ENCODE results near the gene UMODL1.

Gene UMODL1

DNA sequence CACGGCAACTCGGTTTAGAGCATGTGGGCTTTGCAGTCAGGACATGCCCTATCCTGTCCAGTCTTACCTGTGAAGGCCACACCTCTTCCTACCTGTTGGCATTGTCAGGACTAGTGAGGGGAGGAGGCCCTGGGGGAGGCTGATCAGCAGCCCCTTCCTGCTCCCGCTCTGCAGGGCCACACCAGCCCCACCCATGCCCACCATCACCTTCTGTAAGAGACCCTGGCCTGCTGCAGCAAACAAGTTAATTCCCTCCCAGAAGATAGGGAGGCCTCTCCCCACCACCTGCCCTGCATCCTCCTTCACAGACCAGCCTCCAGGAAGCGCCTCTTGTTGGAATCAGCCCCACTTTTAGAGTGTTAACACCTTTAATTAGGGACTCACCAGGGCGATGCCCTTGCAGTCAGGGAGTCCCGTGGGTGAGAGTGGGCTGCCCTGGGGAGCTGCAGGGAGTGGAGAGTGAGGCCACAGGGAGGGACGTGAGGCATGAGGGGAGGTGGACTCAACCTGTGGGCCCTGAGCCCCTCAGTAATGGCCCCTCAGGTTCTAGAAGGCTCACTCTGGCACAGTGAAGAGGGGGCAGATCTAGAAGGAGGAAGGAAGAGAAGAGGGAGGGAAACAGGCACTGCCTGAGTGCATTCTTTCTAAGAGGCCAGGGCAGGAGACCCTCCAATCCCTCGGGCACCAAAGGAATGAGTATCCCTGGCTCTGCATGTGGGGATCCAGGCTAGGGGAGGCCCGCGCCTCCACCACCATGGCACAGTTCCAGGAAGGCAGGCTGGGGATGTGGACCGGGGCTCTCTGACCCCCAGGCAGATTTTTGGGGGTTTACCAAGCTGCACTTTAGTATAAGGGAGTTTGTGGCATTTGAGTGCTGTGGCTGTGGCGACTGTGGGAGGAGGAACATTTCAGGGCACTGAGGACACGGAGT is 8.2 kb downstream of the UMODL1 start:
- DNase-seq (ENCODE audit: low read depth), result no peak

- no peak for DNase-seq (ENCODE audit: low read depth)
Observed at GRCh38 chr21:42079939-42080787, 9.0 kb downstream of the UMODL1 start.

DNA sequence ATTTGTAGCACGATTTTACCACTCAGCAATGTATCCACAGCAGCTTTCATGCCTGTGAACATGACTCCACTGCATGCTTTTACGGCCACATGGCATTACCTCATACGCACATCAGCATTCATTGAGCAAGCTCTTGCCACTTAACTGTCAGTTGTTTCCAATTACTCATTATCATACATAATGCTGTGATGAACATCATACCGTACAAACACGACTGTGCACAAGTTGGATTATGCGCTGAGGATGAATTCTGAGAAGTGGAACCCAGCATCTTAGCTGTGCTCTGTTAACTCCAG is 9.6 kb downstream of the UMODL1 start:
- DNase-seq (ENCODE audit: low read depth), result no peak

- DNase-seq (ENCODE audit: low read depth), result no peak
Observed at GRCh38 chr21:42081138-42081537, 10.0 kb downstream of the UMODL1 start.

DNA sequence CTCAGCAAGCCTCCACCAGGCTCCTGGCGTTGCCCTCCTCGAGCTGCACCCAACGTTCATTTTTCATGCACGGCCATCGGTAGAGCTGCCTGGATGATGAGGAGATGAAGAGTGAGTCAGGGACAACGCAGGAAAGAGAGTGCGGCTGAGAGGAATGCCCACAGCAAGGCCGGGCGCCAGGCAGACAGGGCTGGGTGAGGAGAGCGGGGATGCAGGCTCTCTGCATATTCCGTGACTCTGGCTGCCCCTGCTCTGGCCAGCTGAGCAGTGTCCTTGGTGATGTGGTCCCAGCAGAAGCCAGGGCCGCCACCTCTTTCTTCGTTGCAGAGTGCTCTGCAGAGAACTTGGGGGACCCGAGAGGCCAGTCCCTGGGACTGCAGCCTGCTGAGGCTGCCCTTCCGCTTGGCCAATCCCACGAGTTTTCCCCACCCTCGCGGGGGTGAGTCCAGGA is 10.8 kb downstream of the UMODL1 start:
- DNase-seq (ENCODE audit: low read depth), result no peak

DNA sequence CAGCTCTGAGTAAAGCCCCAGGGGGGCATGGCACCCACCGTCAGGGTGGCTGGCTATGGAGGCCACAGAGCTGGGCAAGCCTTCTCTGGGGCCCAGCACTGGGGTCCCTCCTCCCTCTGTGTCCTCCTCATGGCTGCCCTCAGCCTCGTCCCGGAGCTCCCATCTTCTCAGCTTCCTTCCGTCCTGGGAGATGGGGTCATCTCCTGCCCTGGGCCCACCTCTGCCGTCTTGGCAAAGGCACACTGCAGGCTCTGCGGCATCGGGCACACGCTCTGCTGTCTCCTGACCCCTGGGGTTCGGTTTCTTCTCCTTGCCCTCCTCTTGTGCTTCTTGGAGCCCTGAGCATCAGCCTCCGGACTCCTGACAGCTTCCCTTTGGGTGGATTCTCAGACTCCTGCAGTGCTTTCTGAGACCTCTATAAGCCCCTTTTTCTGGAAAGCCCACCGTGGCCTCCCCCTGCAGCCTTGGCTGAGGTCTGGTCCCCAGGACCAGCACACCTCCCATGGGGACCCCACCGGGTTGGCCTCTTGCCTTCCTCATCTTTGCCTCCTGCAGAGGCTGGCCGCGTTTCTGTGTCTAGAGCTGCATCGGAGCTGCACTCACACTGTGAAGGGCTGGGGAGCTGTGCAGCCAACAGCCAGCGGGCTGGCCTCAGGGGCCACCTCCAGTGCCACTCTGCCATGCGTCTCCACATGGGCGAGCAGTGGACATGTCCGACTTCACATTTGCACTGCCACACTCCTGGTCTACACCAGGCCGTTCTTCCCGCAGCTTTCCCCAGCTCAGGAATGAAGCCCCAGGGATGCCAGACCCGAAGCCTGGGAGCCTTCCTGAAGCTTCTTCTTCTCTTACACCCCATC is 11.6 kb downstream of the UMODL1 start:
- DNase-seq (ENCODE audit: low read depth), result no peak

- no peak for DNase-seq (ENCODE audit: low read depth)
Observed at GRCh38 chr21:42083361-42083690, 12.2 kb downstream of the UMODL1 start.

GRCh38 chr21:42084079-42084478 is 13.0 kb downstream of the UMODL1 start:
- DNase-seq (ENCODE audit: low read depth), result no peak

DNA sequence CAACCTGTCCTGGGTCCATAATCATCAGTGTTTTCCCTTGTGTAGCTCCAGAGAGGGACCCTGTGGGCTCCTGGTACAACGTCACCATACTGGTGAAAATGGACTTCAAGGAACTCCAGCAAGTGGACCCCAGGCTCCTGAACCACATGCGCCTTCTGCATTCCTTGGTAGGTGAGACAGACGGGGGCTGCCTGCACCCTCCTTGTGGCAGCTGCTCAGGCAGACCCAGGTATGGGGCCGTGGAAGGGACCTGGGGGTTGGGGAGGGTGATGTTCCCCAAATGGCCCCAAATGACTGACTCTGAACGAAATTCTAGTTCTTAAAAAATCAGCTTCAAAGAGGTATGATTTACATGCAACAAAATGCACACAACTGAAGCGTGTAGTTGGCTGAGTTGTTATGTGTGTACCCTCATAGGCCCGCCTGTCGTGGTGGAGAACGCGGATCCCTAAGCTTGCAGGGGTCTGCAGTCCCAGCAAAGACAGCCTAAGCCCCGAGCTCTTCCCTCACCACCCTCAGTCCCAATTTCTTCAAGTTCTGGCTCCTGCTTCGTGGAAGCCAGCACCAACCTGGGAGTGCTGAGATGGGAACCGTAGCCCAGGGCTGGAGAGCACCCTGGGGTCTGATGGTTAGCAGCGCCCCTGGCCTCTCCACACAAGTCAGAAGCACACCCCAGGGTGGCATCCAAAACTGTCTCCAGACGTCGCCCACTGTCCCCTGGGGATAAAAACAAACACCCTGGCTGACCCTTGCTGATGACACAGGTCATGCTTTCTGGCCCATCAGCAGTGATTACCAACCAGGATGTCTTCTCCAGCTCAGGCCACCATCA is 14.3 kb downstream of the UMODL1 start:
- DNase-seq (ENCODE audit: low read depth), result no peak

GRCh38 chr21:42086969-42087368 is 15.9 kb downstream of the UMODL1 start:
- DNase-seq (ENCODE audit: low read depth), result no peak

DNA sequence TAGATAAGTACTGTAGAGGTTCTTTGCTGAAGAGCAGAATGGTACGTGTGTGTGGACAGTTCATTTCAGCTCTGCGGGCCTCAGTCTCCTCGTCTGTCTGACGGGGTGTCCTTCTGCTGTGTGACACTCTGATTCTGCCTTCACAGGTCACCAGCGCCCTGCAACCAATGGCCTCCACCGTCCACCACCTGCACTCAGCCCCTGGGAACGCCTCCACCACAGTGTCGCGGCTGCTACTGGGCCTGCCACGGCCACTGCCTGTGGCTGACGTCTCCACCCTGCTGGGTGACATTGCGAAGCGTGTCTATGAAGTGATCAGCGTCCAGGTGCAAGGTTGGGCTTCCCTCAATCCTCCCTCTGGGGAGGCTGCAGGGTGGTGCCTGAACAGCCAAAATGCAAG is 17.0 kb downstream of the UMODL1 start:
- DNase-seq (ENCODE audit: low read depth), result no peak

GRCh38 chr21:42088658-42089057 is 17.5 kb downstream of the UMODL1 start:
- no peak for DNase-seq (ENCODE audit: low read depth)

DNA sequence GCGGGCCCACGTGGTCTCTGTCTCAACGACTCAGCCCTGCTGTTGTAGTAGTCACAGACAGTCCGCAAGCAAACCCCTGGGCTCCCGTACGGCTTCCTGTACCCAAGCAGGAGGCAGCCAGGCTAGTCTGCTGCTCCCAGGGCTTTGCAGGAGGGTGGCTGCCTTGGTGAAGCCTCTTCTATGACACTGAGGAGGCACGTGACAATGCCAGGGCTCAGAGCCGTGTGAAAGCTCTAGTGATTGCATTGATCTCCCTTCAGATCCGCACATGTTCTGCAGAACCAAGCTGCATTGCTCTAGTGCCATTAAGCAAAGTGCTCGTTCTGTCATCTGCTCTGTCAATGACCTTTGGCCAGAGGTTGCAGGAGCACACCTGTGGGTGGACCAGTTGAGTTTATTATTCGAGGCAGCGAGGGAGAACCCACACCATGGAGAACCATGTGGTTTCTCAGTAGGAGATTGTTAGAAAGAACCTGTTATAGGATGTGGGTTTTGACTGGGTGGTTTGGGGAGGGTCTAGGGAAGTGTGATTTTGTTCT is 18.0 kb downstream of the UMODL1 start:
- DNase-seq (ENCODE audit: low read depth), result no peak

DNA sequence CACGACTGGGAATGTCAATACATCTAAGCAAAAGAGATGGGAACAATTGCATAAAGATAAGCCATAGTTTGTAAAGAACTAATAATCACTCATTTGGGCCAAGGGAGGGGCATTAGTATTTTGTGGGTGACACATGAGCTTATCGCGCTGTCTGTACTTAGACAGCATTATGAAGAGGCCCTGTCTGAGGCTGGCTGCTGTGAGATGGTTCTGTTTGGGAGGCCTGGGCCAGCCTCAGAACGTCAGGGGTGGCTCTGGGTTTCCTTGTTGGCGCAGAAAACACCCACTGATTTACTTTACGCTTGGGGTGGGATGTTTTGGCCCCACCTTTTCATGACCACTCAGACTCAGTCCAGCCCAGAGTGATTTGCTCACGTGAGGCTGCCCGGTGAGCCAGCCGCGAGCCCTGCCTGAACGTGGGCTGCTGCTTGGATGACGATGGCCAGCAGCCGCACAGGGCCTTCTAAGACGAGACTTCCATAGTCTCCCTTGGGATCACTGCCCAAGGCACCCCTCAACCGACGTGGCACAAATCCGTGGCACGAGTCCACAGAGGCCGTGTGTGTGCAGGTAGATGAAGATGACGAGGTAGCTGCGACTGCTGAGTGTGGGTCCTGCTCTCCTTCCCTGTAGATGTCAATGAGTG is 18.7 kb downstream of the UMODL1 start:
- DNase-seq (ENCODE audit: low read depth), result no peak

DNA sequence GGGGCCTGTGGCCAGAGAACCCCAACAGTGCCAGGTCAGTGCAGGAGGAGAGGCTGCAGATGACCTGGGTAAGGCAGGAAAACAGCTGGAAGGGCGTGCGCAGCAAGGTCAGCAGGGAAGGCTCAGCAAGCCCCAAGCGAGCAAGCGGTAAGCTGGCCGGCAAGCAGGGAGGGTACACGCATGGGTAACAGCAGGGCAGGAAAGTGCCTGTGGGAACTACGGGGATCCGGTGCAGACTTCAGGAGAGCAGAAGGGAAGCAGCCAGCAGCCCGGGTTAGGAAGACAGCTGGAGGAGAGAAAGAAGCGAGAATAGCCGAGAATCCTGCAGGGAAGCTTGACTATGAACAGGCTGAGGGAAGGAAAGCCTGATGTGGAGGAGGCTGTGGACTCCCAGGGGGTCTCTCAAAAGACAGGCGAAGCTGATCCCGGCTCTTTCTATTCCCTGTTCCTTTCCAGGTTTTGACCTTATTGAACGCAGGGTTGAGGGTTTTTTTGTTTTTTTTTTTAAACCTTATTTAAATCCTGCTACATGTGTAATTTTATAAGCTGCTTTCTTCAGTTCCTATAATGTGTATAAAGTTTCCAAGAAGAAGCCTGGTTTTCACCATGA is 20.9 kb downstream of the UMODL1 start:
- DNase-seq (ENCODE audit: low read depth), result no peak

DNA sequence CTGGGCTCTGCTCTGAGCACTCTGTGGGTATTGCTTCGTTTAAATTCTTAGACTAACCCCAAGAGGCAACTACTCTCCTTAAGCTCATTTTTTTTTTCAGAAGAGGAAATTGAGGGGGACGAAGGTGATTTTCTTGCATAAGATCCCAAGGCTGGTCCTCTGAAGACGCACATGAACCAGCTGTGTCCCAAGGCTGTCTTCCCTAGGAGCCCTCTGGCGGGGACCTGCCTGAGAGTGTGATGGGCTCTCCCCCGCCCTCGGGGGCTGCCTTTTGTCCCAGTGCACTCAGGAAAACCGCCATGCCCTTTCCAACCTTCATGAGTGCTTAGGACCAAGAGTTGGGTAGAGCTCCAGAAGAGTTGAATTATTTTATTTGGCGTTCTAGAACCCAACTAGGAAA is 21.7 kb downstream of the UMODL1 start:
- no peak for DNase-seq (ENCODE audit: low read depth)

GRCh38 chr21:42093186-42093585 is 22.1 kb downstream of the UMODL1 start:
- DNase-seq (ENCODE audit: low read depth), result no peak

DNA sequence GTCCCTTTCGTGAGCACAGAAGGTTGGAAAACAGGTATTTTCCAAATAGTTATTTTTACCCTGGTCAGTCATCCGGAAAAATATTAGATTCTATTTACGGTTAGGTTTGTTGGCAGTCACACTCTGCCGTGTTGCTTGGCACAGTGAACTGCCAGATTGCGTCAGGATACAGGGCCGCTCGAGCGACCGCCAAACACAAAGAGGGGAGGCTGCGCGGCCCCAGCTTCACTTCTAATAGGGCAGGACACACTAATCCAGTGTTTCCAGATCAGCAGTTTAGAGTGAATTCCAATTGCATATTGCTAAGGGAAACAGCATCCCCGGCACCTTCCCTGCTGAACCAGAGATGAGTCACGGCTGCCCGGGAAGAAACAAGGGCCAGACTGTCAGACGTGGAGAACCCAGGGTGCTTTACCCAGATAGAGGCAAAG is 22.9 kb downstream of the UMODL1 start:
- DNase-seq (ENCODE audit: low read depth), result no peak

DNA sequence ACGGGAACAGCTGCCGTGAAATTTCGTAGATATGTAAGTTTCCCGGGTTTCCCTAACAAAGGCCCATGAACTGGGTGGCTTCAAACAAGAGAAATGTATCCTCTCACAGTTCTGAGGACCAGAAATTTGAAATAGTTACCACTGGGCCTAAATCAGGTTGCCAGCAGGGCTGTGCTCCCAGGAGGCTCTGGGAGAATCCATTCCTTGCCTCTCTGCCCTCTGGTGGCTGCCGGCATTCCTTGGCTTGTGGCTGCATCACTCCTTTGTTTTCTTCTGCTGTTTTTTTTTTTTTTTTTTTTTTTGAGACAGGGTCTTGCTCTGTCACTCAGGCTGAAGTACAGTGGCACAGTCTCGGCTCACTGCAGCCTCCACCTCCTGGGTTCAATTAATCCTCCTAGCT is 23.7 kb downstream of the UMODL1 start:
- no peak for DNase-seq (ENCODE audit: low read depth)

DNA sequence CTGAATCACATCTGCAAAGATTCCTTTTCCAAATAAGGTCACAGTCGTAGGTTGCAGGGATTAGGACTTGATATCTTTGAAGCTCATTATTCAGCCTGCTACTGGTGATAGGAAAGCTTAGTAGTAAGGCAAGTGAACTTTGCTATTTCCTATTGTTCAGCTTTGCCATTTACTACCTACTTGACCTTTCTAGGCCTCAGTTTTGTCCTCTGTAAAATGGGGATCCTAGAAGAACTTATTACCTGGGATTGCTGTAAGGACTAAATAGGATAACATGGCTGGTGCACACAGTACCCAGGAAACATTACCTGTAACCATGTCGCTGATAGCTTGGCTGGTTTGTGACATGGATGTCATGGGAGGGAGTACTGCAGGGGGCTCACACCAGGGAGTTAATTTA is 24.5 kb downstream of the UMODL1 start:
- no peak for DNase-seq (ENCODE audit: low read depth)

All from stimulated activated CD8-positive, alpha-beta memory T cell treated with anti-CD3 and anti-CD28 coated beads, Interleukin-15, amount 100 ng/mL, for 24 hours (primary cell).